ENCODE measurements around the gene FSIP1.

Gene FSIP1

DNA sequence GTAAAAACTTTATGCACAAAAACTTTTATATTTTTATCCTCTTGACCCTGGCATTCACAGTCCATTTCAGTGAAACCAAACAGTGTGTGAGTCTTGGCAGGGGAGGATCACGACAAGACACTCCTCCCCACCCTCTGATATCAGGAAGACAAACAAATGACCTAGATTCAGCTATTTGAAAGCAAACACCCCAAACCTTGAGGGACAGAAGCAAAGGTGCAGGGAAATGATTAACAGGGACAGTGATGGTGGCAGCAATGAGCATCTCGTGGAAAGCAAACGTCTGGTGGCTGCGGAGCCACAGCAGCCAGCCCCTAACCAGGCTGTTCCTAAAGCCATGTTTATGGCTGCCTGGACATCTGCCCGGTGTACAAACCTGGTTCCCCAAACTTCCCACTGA, 52.1 kb downstream of the FSIP1 start:
- no peak overlapping the region for H3K4me3 ChIP-seq (ENCODE audit: low read length)
- no peak for DNase-seq (ENCODE audit: low read depth)
- TF ChIP-seq, protein P1, sequence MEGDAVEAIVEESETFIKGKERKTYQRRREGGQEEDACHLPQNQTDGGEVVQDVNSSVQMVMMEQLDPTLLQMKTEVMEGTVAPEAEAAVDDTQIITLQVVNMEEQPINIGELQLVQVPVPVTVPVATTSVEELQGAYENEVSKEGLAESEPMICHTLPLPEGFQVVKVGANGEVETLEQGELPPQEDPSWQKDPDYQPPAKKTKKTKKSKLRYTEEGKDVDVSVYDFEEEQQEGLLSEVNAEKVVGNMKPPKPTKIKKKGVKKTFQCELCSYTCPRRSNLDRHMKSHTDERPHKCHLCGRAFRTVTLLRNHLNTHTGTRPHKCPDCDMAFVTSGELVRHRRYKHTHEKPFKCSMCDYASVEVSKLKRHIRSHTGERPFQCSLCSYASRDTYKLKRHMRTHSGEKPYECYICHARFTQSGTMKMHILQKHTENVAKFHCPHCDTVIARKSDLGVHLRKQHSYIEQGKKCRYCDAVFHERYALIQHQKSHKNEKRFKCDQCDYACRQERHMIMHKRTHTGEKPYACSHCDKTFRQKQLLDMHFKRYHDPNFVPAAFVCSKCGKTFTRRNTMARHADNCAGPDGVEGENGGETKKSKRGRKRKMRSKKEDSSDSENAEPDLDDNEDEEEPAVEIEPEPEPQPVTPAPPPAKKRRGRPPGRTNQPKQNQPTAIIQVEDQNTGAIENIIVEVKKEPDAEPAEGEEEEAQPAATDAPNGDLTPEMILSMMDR (IDR thresholded peaks at IDR 0.05; ENCODE audit: insufficient read depth, low read depth, low read length, missing control alignments), result no peak

DNA sequence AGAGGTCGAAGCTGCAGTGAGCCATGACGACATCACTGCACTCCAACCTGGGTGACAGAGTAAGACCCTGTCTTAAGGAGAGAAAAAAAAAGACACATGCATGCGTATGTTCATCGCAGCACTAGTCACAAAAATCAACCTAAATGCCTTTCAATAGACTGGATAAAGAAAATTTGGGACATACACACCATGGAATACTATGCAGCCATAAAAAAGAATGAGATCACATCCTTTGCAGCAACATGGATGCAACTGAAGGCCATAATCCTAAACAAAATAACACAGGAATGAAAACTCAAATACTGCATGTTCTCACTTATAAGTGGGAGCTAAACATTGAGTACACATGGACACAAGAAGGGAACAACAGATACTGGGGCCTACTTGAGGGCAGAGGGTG, 53.1 kb downstream of the FSIP1 start:
- TF ChIP-seq, protein P1 (IDR thresholded peaks at IDR 0.05; ENCODE audit: insufficient read depth, low read depth, low read length, missing control alignments), result no peak
- DNase-seq (ENCODE audit: low read depth), result no peak
- H3K4me3 ChIP-seq (ENCODE audit: low read length), result no peak overlapping the region

DNA sequence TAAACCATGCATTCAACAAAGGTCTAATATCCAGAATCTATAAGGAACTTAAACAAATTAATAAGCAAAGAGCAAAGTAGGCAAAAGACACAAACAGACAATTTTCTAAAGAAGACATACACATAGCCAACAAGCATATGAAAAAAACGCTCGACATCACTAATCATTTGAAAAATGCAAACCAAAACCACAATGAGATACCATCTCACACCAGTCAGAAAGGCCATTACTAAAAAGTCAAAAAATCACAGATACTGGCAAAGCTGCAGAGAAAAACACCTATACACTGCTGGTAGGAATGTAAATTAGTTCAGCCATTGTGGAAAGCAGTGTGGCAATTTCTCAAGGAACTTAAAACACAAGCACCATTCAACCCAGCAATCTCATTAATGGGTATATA, 53.8 kb downstream of the FSIP1 start:
- no peak for DNase-seq (ENCODE audit: low read depth)
- no peak overlapping the region for H3K4me3 ChIP-seq (ENCODE audit: low read length)
- TF ChIP-seq, protein P1 (IDR thresholded peaks at IDR 0.05; ENCODE audit: insufficient read depth, low read depth, low read length, missing control alignments), result no peak

DNA sequence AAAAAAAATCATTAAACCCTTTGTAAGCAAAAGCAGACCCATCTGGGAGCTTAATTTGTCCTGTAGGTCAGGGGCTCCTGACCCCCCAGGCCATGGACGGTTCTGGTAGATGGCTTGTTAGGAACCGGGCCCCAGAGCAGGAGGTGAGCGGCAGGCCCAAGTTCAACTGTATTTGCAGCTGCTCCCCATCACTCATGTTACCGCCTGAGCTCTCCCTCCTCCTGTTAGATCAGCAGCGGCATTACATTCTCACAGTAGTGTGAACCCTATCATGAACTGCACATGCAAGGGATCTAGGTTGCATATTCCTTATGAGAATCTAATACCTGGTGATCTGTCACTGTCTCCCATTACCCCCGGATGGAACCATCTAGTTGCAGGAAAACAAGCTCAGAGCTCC, 60.7 kb downstream of the FSIP1 start:
- DNase-seq (ENCODE audit: low read depth), result no peak
- TF ChIP-seq, protein P1 (IDR thresholded peaks at IDR 0.05; ENCODE audit: insufficient read depth, low read depth, low read length, missing control alignments), result no peak
- H3K4me3 ChIP-seq (ENCODE audit: low read length), result no peak overlapping the region

DNA sequence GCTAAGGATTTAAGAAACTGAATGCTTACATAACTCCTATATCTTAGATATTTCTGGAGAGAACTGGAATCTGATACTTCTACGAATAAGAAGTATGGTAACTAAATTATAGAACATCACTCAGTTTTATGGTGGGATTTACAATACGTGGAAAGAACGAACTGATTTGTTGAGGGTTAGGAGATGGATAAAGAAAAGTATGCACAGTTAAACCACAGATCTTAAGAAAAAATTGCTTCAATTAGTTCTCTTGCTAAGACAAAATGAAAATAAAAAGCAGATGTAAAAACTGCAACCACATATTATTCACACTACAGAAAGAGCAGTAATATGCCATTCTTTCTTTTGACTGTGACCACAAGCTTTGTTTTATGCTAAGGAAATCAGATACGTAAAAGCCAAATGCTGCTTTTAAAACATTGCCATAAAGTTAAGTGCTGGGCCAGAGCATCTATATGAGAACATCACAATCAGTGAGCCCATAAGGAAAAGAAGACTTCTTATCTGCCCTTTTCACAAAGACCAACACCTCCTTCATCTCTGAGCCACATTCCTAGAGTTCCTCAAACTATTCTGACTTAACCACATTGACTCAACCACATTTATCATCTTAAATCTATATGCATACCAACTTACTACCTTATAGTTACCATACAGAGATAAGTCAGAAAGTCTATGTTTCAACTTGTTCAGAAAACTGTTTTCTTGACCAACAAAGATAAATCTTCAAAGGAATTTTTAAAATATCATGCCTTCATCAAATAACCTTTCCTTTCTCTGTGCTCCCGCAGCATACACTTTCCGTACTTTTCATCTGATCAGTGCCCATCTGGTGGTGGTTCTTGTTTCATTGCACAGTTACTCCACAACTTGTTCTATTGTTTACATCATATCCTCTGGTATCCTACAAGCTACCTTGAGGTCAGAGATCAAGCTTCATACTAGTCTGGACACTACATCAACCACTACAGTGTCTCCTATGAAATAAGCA, 61.7 kb downstream of the FSIP1 start:
- peak; percentile 69 for DNase-seq (ENCODE audit: low read depth)
- no peak overlapping the region for H3K4me3 ChIP-seq (ENCODE audit: low read length)
- TF ChIP-seq, protein P1 (IDR thresholded peaks at IDR 0.05; ENCODE audit: insufficient read depth, low read depth, low read length, missing control alignments), result no peak

DNA sequence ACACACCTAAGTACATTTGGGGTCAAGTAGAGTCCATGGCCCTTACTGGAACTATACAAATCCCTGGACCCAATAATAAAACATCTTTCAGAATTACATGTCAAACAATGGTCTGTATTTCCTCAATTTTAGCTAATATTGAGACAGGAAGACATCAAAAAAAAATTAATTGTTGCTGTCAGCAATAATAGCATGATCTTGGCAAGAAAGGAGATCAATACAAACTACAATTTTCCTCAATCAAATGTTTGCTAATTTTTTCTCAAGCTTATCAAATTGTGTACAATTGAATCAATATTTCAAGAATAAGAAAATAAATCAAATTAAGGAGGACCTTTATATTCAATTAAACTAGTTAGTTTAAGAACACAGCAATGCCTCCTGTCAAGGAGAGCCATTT, 62.6 kb downstream of the FSIP1 start:
- H3K4me3 ChIP-seq (ENCODE audit: low read length), result no peak overlapping the region
- no peak for DNase-seq (ENCODE audit: low read depth)
- TF ChIP-seq, protein P1 (IDR thresholded peaks at IDR 0.05; ENCODE audit: insufficient read depth, low read depth, low read length, missing control alignments), result no peak

All from epithelial cell of esophagus (primary cell).